Calu3 (cell line): ENCODE results near the gene KIT. TPM values are rescaled to one million over a fixed set of nuclear protein-coding genes. Genes with fewer than 3 reads are reported as not detected.
"Not testable (repeated sequence)": the region's sequence is repeated elsewhere in the genome, so short reads cannot be mapped to it uniquely, and the experiment has no call there.

Experiments
- BruUV-seq: library from RNA; stranded (reverse); fragments of 400-500 nt; replicated peaks from 2 replicates; lab custom pipeline; 2021; lab: Mats Ljungman, UMichigan
- CTCF ChIA-PET: fragments of 300-600 bp; sonication (Branson Sonifier 250); formaldehyde crosslinking; loops from one replicate; lab custom pipeline; 2022; ENCODE audit warnings: antibody characterized with exemption; lab: Charles Lee
- DNase-seq: peaks from one replicate; pipeline ENCODE4 v3.0.0; 2022
- H3K27ac Mint-ChIP-seq: one replicate; pipeline ENCODE4 v1.8.0; 2022; ENCODE audit warnings: mixed read lengths; ENCODE audit not compliant: unreplicated experiment
- H3K27me3 Mint-ChIP-seq: one replicate; pipeline ENCODE4 v1.8.0; 2022; ENCODE audit warnings: mixed read lengths; ENCODE audit not compliant: unreplicated experiment
- H3K36me3 Mint-ChIP-seq: one replicate; pipeline ENCODE4 v1.8.0; 2022; ENCODE audit warnings: mild to moderate bottlenecking, moderate library complexity, mixed read lengths; ENCODE audit not compliant: insufficient read depth, unreplicated experiment
- H3K4me1 Mint-ChIP-seq: one replicate; pipeline ENCODE4 v1.8.0; 2022; ENCODE audit warnings: mild to moderate bottlenecking, low read depth, mixed read lengths; ENCODE audit not compliant: unreplicated experiment
- H3K4me3 Mint-ChIP-seq: one replicate; pipeline ENCODE4 v1.8.0; 2022; ENCODE audit warnings: mild to moderate bottlenecking, low read depth, moderate library complexity, mixed read lengths; ENCODE audit not compliant: unreplicated experiment
- H3K9me3 Mint-ChIP-seq: one replicate; pipeline ENCODE4 v1.8.0; 2022; ENCODE audit warnings: low read depth, mixed read lengths; ENCODE audit not compliant: unreplicated experiment
- CTCF ChIP-seq: fragments of 200-600 bp; IDR thresholded peaks from one replicate; pipeline ENCODE4 v1.8.0; 2022; ENCODE audit warnings: antibody characterized with exemption; ENCODE audit not compliant: unreplicated experiment
- intact Hi-C: fragments of 100-400 bp; cut with micrococcal nuclease; formaldehyde crosslinking; loops from one replicate; pipeline ENCODE4 v1.10.0; 2022; ENCODE audit not compliant: unreplicated experiment
- total RNA-seq: library from RNA; stranded (reverse); gene quantifications from 2 replicates; pipeline ENCODE4 v1.2.3, GENCODE V29; 2022

The KIT gene
- total RNA-seq, 1 experiment from 2014 or later, result not detected

GRCh38 chr4:54637325-54637724 is 20.4 kb upstream of the KIT start:
- Mint-ChIP-seq H3K36me3 (no peaks in the 10 kb centered on the region), H3K4me1 (no peaks in the 10 kb centered on the region), H3K4me3 (no peak overlapping the region), H3K27ac (no peak overlapping the region), H3K27me3 (no peaks in the 10 kb centered on the region), H3K9me3 (no peaks in the 10 kb centered on the region)
- intact Hi-C loops, result no loop called here
- no peak for DNase-seq
- CTCF ChIA-PET, result no interaction called here
- no TSS peak for BruUV-seq
- TF ChIP-seq CTCF, result no peak

GRCh38 chr4:54641101-54641500 is 16.7 kb upstream of the KIT start:
- DNase-seq, intact Hi-C loops, H3K27ac Mint-ChIP-seq, H3K4me1 Mint-ChIP-seq, H3K27me3 Mint-ChIP-seq, H3K4me3 Mint-ChIP-seq, H3K9me3 Mint-ChIP-seq, H3K36me3 Mint-ChIP-seq, BruUV-seq: not testable (repeated sequence)
- CTCF ChIA-PET, result interaction anchor here (0.7 kb wide), 1 partner anchor 94 kb away, joined by 3 read pairs; no protein-coding TSS in a partner anchor

- H3K4me1 Mint-ChIP-seq, result no peaks in the 10 kb centered on the region
- TF ChIP-seq CTCF, result no peak
- H3K27ac Mint-ChIP-seq, result no peak overlapping the region
- no peak overlapping the region for H3K4me3 Mint-ChIP-seq
- H3K27me3 Mint-ChIP-seq, result no peaks in the 10 kb centered on the region
- no peak for DNase-seq
- no peaks in the 10 kb centered on the region for H3K36me3 Mint-ChIP-seq
- intact Hi-C loops, result no loop called here
- CTCF ChIA-PET, result no interaction called here
- no peaks in the 10 kb centered on the region for H3K9me3 Mint-ChIP-seq
- no TSS peak for BruUV-seq
These were observed 14.6 kb upstream of the KIT start for GRCh38 chr4:54643172-54643571.

GRCh38 chr4:54643958-54644751 is 13.6 kb upstream of the KIT start:
- intact Hi-C loops, result no loop called here
- Mint-ChIP-seq H3K4me3 (no peak overlapping the region), H3K27ac (no peak overlapping the region), H3K4me1 (no peaks in the 10 kb centered on the region), H3K36me3 (no peaks in the 10 kb centered on the region), H3K27me3 (no peaks in the 10 kb centered on the region), H3K9me3 (no peaks in the 10 kb centered on the region)
- no TSS peak for BruUV-seq
- DNase-seq, result no peak
- TF ChIP-seq CTCF, result no peak
- CTCF ChIA-PET, result no interaction called here

GRCh38 chr4:54645830-54646229 is 11.9 kb upstream of the KIT start:
- intact Hi-C loops, result no loop called here
- CTCF ChIA-PET, result no interaction called here
- Mint-ChIP-seq H3K36me3 (no peaks in the 10 kb centered on the region), H3K4me3 (no peak overlapping the region), H3K27ac (no peak overlapping the region), H3K4me1 (no peaks in the 10 kb centered on the region), H3K9me3 (no peaks in the 10 kb centered on the region), H3K27me3 (no peaks in the 10 kb centered on the region)
- no TSS peak for BruUV-seq
- no peak for TF ChIP-seq CTCF
- no peak for DNase-seq
